ENCODE data around the gene SYNDIG1.

DNA sequence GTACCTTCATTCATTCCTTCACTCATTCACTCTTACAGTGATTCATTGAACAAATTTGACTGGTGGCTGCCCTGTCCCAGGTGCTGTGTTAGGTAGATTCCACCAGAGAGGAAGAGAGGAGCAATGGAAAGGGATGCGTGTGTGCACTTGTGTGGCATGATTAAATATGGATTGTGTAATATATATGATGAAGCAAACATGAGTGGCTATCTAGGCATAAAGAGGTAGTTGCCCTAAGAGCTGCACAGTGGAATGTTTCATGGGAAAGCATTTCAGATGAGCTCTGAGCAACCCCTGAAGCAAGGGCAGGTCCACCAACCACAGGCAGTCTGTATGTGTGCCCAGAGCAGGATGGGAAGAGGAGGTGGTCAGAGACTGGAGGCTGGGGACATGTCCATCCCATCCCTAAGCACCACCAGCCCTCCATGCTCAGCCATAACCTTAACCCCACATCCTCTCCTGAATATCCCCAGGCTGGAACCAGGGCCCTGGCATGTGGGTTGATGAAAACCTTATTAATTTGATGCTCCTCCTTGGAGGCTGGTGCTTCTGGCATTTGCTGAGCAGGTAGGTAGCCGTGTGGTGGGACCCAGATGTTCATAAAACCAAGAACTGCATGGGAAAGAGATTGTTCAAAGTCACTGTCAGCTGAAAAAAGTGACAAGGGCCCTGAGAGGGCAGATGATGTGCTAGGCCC is 226.2 kb downstream of the SYNDIG1 start:
- TF ChIP-seq POLR2AphosphoS5 (IDR thresholded peaks at IDR 0.05; ENCODE audit: low read depth, low read length) (no peak), ELF1 (IDR thresholded peaks at IDR 0.05) (no peak), EP300 (IDR thresholded peaks at IDR 0.05; ENCODE audit: borderline replicate concordance in 1 of 2, low read depth in 1 of 2, low read length in 1 of 2) (no peak), NRF1 (IDR thresholded peaks at IDR 0.05; ENCODE audit: low read depth, low read length) (no peak), FOXJ3 (CRISPR knock-in tag; IDR thresholded peaks at IDR 0.05) (no peak)
- TF ChIP-seq, protein P1, sequence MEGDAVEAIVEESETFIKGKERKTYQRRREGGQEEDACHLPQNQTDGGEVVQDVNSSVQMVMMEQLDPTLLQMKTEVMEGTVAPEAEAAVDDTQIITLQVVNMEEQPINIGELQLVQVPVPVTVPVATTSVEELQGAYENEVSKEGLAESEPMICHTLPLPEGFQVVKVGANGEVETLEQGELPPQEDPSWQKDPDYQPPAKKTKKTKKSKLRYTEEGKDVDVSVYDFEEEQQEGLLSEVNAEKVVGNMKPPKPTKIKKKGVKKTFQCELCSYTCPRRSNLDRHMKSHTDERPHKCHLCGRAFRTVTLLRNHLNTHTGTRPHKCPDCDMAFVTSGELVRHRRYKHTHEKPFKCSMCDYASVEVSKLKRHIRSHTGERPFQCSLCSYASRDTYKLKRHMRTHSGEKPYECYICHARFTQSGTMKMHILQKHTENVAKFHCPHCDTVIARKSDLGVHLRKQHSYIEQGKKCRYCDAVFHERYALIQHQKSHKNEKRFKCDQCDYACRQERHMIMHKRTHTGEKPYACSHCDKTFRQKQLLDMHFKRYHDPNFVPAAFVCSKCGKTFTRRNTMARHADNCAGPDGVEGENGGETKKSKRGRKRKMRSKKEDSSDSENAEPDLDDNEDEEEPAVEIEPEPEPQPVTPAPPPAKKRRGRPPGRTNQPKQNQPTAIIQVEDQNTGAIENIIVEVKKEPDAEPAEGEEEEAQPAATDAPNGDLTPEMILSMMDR (IDR thresholded peaks at IDR 0.05), result no peak

All from SK-N-SH (cell line).